ENCODE data around the gene DTNB.

DNA sequence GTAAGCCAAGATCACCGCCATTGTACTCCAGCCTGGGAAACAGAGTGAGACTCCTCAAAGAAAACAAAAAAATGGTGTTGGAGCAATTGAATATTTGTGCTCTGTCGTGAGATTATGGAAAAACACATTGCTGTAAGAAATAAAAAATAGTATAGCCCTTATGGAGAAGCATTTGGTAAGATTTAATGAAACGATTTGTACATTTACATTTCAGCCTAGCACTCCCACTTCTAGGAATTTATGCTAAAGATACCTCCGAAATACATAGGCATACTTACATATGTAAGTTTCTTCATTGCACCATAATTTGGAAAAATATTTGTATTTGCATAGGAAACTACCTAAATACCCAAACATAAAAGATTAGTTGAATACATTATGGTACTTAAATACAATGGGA is 8.7 kb upstream of the DTNB start:
- TF ChIP-seq, protein P1, sequence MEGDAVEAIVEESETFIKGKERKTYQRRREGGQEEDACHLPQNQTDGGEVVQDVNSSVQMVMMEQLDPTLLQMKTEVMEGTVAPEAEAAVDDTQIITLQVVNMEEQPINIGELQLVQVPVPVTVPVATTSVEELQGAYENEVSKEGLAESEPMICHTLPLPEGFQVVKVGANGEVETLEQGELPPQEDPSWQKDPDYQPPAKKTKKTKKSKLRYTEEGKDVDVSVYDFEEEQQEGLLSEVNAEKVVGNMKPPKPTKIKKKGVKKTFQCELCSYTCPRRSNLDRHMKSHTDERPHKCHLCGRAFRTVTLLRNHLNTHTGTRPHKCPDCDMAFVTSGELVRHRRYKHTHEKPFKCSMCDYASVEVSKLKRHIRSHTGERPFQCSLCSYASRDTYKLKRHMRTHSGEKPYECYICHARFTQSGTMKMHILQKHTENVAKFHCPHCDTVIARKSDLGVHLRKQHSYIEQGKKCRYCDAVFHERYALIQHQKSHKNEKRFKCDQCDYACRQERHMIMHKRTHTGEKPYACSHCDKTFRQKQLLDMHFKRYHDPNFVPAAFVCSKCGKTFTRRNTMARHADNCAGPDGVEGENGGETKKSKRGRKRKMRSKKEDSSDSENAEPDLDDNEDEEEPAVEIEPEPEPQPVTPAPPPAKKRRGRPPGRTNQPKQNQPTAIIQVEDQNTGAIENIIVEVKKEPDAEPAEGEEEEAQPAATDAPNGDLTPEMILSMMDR (IDR thresholded peaks at IDR 0.05) = no peak
- TF ChIP-seq EP300 (IDR thresholded peaks at IDR 0.05) (no peak), POLR2A (IDR thresholded peaks at IDR 0.05) (no peak)

Data from ovary (tissue), 3 donors.